Measurements from ENCODE around the gene FAM216A. TPM values are rescaled to one million over a fixed set of nuclear protein-coding genes. Genes with fewer than 3 reads are reported as not detected.
"Not testable (repeated sequence)": the region's sequence is repeated elsewhere in the genome, so short reads cannot be mapped to it uniquely, and the experiment has no call there.

FAM216A gene
- total and polyA plus RNA-seq, 8 donors, result 0.37 to 2.8 (median 1.2) TPM

DNA sequence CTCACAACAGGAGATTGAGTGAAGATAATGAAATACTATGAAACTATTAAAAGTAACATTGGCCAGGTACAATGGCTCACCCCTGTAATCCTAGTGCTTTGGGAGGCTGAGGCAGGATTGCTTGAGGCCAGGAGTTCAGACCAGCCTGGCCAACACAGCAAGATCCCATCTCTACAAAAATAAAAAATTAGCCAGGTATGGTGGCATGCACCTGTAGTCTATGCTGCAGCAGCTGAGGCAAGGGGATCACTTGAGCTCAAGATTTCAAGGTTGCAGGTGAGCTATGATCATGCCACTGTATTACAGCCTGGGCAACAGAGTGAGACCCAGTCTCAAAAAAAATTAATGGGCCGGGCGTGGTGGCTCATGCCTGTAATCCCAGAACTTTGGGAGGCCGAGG lies 48.4 kb downstream of the FAM216A start:
- FAIRE-seq (no peak), DNase-seq (no peak), ATAC-seq (no peak)
- Histone ChIP-seq H3K9me3 (no peaks in the 10 kb centered on the region), H3K27ac (no peak overlapping the region), H3K27me3 (no peaks in the 10 kb centered on the region), H3K36me3 (no peaks in the 10 kb centered on the region), H3K4me3 (no peak overlapping the region), H3K4me1 (no peaks in the 10 kb centered on the region)
- intact Hi-C loops (cut with DNase I), result loop anchor here in 2 of 3 donors (10.0 kb wide), 2 partner anchors 78 to 88 kb away; no protein-coding TSS in a partner anchor
- 66 to 91% methylated on average over 3 of the region's 3 CpGs for WGBS, 2 donors
- TF ChIP-seq, protein P1, sequence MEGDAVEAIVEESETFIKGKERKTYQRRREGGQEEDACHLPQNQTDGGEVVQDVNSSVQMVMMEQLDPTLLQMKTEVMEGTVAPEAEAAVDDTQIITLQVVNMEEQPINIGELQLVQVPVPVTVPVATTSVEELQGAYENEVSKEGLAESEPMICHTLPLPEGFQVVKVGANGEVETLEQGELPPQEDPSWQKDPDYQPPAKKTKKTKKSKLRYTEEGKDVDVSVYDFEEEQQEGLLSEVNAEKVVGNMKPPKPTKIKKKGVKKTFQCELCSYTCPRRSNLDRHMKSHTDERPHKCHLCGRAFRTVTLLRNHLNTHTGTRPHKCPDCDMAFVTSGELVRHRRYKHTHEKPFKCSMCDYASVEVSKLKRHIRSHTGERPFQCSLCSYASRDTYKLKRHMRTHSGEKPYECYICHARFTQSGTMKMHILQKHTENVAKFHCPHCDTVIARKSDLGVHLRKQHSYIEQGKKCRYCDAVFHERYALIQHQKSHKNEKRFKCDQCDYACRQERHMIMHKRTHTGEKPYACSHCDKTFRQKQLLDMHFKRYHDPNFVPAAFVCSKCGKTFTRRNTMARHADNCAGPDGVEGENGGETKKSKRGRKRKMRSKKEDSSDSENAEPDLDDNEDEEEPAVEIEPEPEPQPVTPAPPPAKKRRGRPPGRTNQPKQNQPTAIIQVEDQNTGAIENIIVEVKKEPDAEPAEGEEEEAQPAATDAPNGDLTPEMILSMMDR (IDR thresholded peaks at IDR 0.05), result no peak

DNA sequence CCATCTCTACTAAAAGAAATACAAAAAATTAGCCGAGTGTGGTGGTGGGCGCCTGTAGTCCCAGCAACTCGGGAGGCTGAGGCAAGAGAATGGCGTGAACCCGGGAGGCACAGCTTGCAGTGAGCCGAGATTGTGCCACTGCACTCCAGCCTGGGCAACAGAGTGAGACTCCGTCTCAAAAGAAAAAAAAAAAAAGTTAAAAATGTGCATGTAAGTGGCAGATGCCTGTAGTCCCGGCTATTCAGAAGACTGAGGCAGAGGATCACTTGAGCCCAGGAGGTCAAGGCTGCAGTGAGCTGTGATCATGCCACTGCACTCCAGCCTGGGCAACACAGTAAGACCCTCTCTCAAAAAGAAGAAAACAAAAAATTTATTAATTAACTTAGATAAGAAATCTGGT lies 49.4 kb downstream of the FAM216A start:
- H3K9me3 ChIP-seq, H3K4me3 ChIP-seq, FAIRE-seq, H3K27me3 ChIP-seq, DNase-seq, H3K27ac ChIP-seq, H3K4me1 ChIP-seq, ATAC-seq, H3K36me3 ChIP-seq: not testable (repeated sequence)
- WGBS, 2 donors, result 79 to 86% methylated on average over 8 of the region's 8 CpGs
- intact Hi-C loops (cut with DNase I), result loop anchor here in 2 of 3 donors (10.0 kb wide), 2 partner anchors 77 to 87 kb away; no protein-coding TSS in a partner anchor

DNA sequence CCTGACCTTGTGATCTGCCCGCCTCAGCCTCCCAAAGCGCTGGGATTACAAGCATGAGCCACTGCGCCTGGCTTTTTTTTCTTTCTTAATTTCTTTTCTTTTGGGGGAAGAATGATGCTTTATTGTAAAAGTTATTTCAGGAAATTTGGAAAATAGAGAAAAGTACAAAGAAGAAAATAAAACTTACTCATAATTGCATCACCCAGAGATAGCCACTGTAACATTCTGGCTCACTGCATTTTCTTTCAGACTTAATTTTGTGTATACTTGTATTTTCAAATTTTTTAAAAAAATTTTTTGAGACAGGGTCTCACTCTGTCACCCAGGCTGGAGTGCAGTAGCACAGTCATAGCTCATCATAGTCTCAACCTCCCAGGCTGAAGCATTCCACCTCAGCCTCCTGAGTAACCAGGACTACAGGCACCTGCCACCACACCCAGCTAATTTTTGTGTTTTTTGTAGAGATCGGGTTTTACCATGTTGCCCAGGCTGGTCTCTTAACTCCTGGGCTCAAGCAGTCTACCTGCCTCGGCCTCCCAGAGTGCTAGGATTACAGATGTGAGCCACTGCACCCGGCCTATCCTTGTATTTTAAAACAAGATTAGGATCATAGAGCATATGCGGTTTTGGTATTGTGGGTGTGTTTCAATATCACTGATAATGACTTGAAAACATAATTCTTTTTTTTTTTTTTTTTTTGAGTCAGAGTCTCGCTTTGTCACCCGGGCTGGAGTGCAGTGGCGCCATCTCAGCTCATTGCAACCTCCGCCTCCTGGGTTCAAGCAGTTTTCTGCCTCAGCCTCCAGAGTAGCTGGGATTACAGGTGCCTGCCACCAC lies 52.4 kb downstream of the FAM216A start:
- ATAC-seq; H3K27ac ChIP-seq; H3K27me3 ChIP-seq; H3K4me3 ChIP-seq; intact Hi-C loops (cut with DNase I); DNase-seq; H3K36me3 ChIP-seq; FAIRE-seq; H3K4me1 ChIP-seq; H3K9me3 ChIP-seq: not testable (repeated sequence)
- WGBS, 2 donors, result 92 to 93% methylated on average over 11 of the region's 11 CpGs

DNA sequence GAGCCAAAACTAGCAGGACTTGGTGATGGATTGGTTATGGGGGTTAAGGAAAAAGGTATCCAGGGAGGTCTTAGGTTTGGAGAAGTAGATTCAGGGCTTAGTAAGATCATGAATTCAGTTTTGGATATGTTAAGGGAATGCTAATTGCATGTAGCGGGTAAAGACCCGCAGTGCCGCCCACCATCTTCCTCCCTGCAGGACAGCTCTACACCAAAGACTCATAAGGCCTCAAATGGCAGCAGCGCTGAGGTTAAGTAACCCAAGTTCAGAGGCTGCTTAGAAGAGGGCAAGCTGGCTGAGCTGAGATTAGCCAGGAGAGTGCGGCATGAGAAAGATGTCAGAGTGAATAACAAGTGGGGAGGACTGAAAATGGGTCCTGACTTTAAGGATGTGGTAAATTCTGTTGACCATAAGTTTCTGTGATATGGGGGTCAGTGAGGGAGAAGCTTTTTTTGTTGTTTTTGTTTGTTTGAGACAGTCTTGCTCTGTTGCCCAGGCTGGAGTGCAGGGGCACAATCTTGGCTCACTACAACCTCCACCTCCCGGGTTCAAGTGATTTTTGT lies 59.7 kb downstream of the FAM216A start:
- ATAC-seq (no peak), DNase-seq (no peak), FAIRE-seq (no peak)
- Histone ChIP-seq H3K4me1 (peaks cover 0 to 3% (median 0%) of the 10 kb centered on the region in 3 donors), H3K36me3 (no peaks in the 10 kb centered on the region), H3K9me3 (no peaks in the 10 kb centered on the region), H3K27me3 (no peaks in the 10 kb centered on the region), H3K27ac (no peak overlapping the region), H3K4me3 (no peak overlapping the region)
- TF ChIP-seq, protein P1 (IDR thresholded peaks at IDR 0.05), result no peak
- 95 to 97% methylated on average over 6 of the region's 6 CpGs for WGBS, 2 donors
- intact Hi-C loops (cut with DNase I), result no loop called here

DNA sequence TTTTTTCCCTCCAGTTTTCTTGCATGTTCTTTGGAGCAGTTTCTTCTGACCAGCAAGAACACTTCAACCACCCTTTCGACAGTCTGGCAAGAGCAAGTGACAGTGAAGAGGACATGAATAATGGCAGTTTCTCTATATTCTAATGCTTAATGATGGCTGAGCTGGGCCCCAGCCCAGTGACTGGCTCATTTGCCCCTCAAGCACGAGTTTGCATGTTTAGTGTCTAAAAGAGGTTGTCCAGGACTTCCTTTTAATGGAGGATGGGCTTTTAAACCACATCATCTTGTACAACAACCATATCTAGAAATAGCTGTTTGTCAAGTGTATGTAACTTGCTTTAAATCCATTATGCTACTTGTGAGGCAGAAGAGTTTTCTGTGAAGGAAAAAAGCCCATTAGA lies 61.9 kb downstream of the FAM216A start:
- intact Hi-C loops (cut with DNase I), result no loop called here
- 73 to 85% methylated on average over 2 of the region's 2 CpGs for WGBS, 2 donors
- H3K4me1 ChIP-seq, result peaks cover 0 to 5% (median 0%) of the 10 kb centered on the region in 3 donors

More for the DNA sequence above, 61.9 kb downstream of the FAM216A start:
- no peak for DNase-seq
- Histone ChIP-seq H3K27me3 (no peaks in the 10 kb centered on the region), H3K36me3 (peaks cover 0 to 7% (median 0%) of the 10 kb centered on the region in 3 donors), H3K4me3 (no peak overlapping the region), H3K9me3 (no peaks in the 10 kb centered on the region), H3K27ac (no peak overlapping the region)
- no peak for FAIRE-seq
- no peak for ATAC-seq
- TF ChIP-seq, protein P1 (IDR thresholded peaks at IDR 0.05), result no peak
